ENCODE data around the gene APOA5. TPM values are rescaled to one million over a fixed set of nuclear protein-coding genes. Genes with fewer than 3 reads are reported as not detected.
"Not testable (repeated sequence)": the region's sequence is repeated elsewhere in the genome, so short reads cannot be mapped to it uniquely, and the experiment has no call there.

Gene APOA5
- total RNA-seq, 1 donor from 2014 or later: not detected

- not testable (repeated sequence) for FAIRE-seq; DNase-seq (ENCODE audit: low spot score in 2 of 2)
Measured at GRCh38 chr11:116801662-116802061, 10.0 kb upstream of the APOA5 start.

DNA sequence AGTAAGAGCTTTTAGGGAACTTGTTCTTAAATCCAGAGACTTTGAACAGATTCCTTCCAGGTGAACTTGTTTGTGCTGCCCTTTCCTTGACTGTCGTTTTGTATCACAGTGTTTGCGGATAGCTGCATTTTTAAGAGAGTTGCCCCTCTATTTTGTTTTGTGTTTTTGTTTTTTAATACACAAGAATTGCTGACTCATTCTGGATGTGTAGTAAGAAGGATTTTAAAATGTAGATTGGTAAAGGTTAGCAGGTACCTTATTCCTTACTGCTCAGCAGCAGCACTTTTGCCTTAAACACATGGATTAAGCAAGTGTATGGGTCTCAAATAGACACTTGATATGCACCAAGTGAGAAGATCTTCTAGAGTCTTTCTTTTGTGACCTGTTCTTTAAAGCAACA, 8.9 kb upstream of the APOA5 start:
- DNase-seq (ENCODE audit: low spot score in 2 of 2) (no peak), FAIRE-seq (no peak)

DNA sequence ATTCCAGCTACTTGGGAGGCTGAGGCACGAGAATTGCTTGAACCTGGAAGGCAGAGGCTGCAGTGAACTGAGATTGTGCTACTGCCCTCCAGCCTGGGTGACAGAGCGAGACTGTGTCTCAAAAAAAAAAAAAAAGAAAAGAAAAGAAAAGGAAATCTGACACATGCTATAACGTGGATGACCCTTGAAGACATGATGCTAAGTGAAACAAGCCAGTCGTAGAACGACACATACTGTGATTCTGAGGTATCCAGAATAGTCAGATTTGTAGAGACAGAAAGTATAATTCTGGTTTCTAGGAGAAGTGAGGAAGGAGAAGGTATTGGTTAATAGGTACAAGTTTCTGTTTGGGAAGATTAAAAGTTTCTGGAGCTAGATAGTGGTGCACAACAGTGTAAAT, 6.7 kb upstream of the APOA5 start:
- no peak for FAIRE-seq
- no peak for DNase-seq (ENCODE audit: low spot score in 2 of 2)

DNA sequence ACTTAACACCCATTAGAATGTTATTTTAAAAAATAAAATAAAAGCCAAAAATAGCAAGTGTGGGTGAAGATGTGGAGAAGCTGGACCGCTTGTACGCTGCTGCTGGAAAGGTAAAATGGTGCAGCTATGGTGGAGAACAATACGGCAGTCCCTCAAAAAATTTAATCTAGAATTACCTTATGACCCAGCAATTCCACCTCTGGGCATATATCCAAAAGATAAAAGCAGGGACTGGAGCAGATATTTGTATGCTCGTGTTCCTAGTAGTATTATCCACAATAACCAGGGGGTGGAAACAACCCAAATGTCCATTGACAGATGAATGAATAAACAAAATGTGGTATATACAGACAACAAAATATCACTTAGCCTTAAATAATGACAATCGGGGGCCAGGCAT, 6.1 kb upstream of the APOA5 start:
- FAIRE-seq (no peak), DNase-seq (ENCODE audit: low spot score in 2 of 2) (no peak)

- no peak for FAIRE-seq
- DNase-seq (ENCODE audit: low spot score in 2 of 2): no peak
Measured at GRCh38 chr11:116796548-116796947, 4.9 kb upstream of the APOA5 start.

GRCh38 chr11:116794851-116795250, 3.2 kb upstream of the APOA5 start:
- FAIRE-seq (no peak), DNase-seq (ENCODE audit: low spot score in 2 of 2) (no peak)

GRCh38 chr11:116793772-116794097, 2.1 kb upstream of the APOA5 start:
- DNase-seq (ENCODE audit: low spot score in 2 of 2) (no peak), FAIRE-seq (no peak)

DNA sequence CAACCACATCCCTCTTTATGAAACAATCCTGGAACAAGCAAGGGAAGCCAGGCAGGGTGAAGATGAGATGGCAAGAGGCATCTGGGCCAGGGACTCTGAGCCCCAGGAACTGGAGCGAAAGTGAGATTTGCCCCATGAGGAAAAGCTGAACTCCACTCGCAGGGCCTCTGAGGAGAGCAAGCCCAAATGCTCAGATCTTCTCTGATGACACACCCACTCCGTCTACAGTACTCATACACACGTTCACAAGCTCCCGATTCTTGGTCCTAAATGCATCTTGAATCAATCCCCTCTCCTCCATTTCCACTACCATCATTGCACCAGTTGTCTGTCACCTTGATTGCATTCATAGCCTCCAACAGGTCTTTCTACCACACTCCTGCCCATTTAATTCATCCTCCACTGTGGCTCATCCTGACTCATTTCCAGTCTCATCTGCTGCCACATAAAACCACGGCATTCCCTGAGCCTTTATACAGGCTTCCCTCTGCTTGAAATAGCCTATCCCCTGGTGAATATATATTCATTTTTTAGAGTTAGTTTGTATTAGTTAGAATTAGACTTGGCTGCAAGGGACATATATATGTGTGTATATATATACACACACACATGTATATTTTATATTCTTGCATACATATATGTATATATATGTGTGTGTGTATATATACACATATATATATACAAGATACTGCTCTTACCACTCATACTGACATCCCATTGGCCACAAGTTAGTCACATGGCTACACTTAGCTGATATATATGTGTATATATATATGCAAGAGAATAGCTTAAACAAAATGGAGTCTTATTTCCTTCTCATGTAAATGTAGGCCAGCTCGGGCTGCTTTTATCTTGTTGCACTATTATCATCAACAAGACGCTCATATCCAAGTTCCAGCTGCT, 1.4 kb upstream of the APOA5 start:
- FAIRE-seq (no peak), DNase-seq (ENCODE audit: low spot score in 2 of 2) (no peak)

DNA sequence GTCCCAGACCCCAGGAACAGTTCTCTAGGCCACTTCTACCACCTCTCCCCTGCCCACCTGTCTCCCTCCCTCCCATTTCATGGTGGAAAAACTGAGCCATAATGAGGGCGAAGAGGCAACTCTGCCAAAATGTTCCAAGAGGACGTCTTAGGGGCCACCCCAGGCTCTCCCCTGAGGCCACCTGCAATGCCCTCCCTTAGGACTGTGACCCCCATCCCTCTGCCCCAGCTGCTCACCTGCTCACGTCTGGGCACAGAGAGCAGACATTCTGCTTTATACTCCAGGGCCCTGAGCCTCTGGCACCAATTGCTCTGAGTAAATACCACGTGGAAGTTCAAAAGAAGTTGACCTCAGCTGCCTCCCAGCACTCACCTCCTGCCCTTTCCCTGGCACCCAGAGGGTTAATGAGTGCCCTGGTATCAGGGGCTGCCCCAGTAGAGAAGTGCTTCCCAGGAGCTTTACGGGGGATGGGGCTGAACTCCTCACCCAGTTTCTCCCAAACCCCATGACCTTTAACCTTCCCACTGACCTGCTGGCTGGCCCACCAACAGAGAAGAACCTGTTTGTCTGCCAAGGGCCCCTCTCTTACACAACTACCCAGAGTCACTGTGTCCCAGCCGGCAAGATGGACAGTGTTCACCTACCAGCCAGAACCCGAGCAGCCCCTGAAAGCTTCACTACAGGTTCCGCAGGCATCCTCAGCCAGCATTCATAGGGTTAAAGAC, 627 bp upstream of the APOA5 start:
- FAIRE-seq (no peak), DNase-seq (ENCODE audit: low spot score in 2 of 2) (no peak)

DNA sequence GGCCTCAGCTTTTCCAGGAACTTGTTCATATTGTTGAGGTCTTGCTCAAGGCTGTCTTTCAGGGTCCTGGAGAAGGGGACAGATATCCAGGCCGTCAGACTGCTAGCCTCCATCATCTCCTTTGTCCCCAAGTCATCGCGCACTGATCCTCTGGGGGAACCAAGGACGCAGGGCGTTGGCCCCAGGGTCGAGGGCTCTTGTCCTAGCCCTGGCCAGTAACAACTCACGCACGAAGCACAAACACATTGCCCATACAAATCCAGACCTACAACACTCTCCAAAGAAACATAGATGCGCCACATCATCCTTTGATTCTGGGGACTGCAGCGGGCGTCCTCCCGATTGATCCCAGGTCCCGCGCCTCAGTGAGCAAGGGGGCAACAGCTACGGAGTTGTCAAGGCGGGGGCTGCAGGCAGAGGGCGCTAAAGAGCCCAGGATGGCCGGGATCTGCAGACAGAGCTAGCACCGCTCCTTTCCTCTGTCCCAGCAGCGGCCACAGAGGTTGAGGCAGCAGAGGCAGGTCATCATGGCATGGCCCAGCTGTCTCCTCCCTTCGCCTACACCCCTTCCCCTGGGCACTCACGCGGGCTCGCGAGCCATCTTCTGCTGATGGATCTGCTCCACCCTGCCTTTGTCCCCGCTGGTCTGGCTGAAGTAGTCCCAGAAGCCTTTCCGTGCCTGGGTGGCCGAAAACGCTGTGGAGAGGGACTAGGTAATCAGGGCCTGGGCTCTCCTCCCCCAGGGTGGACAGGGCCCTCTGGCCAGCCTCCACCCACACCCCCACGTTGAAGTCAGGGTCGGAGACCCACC, 472 bp downstream of the APOA5 start:
- no peak for FAIRE-seq
- DNase-seq (ENCODE audit: low spot score in 2 of 2): peak; percentile 86 to 89

GRCh38 chr11:116790167-116791001, 1.3 kb downstream of the APOA5 start:
- FAIRE-seq (no peak), DNase-seq (ENCODE audit: low spot score in 2 of 2) (no peak)

DNA sequence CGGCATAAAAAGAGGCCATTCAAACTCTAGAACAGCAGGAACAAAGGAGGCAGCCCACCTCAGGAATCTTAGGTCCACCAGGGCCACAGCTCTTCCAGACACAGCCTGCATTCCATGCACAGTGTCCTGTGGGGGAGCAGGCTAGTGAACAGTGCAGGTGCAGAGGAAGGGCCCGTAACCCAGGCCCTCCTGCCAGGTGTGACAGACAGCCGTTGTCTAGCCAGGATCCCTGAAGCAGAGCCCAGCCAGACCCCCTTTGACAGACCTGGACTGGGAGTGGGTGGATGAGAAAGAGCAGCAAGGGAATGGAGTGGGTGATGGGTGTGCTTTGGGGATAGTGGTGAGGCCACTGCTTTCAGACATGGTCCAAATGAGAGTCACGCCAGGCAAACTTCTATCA, 2.7 kb downstream of the APOA5 start:
- no peak for FAIRE-seq
- DNase-seq (ENCODE audit: low spot score in 2 of 2): no peak

GRCh38 chr11:116788534-116788933, 3.1 kb downstream of the APOA5 start:
- FAIRE-seq (no peak), DNase-seq (ENCODE audit: low spot score in 2 of 2) (peak in 1 of 2 donors; percentile 40)

GRCh38 chr11:116787786-116788486, 3.7 kb downstream of the APOA5 start, which contains the start of gene ZPR1:
Gene ZPR1 (minus strand): TSS chr11:116788023. CDS start chr11:116787990, 33 bp downstream.
- FAIRE-seq: no peak
- peak; percentile 91 to 94 for DNase-seq (ENCODE audit: low spot score in 2 of 2)

DNA sequence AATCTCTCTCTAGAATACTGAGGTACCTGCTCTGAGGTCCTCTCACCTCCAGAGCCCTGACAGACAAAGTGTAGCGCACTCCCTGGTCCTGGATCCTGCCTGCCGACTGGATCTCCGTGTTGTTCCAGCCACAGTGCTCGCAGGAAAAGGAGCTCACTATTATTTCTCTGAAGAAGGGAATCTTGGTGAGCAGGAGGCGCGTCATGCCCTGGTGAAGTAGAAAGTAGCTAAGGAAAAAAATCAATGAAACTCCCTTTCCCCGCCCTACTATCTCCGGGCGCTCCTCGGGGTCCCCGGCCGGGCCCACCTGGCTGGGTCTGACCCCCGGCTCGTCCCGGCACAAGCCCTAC, 4.3 kb downstream of the APOA5 start:
- DNase-seq (ENCODE audit: low spot score in 2 of 2) (no peak), FAIRE-seq (no peak)

DNA sequence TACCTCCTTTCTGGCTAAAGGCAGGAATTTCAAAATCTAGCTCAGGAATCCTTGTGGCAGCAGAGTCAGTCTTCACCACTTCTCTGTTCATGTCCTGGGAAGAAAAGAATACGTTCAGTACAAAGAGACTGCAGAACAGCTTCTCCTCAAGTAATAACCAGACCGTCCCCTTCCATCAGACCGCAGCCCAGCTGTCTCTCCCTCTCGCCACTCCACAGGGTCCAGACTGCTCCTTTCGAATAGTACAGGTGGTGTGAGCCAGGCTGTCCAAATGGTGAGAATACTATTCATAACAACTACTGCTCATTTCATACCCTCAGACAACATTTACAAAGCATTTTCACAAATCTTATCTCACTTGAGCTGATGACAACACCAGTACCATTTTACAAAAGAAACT, 4.7 kb downstream of the APOA5 start:
- no peak for FAIRE-seq

DNA sequence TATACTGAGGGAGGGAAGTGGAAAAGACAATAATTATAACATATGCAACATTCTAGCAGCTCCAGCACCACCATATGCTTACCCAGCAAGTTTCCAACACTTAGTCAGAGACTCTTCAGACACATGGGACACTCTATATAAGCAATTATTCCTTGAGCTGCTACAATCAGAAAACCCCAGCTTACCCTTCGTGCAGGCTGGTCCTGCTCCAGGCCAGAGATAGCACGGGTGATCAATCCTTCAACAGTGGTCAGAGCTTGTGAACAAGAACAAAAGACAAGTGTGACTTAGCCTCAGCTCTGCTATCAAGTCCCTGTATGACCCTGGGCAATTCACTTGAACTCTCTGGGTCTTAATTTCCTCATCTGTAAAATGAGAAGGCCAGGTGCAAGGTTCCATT, 5.4 kb downstream of the APOA5 start:
- no peak for DNase-seq (ENCODE audit: low spot score in 2 of 2)
- FAIRE-seq: no peak

More for the DNA sequence above, 4.7 kb downstream of the APOA5 start:
- no peak for DNase-seq (ENCODE audit: low spot score in 2 of 2)

GRCh38 chr11:116782728-116783127, 9.0 kb downstream of the APOA5 start:
- DNase-seq (ENCODE audit: low spot score in 2 of 2): no peak
- no peak for FAIRE-seq

DNA sequence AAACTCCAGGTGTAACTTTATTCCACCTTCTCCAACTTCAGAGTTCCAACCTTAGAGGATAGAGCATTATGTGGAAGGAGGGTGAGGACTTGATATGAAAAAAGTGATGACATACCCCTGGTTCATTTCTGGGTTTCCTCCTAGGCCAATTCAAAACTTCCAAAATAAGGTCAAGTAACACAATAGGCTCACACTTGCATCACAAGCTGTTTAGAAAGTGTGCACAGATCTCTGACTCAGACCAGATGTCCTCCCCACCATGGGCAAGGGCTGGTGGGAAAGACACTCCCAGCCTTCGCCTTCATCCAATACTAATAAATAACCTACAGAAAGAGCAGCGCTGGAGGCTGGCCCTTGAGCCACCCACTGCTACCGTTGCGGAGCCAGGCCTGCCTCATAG, 13.1 kb downstream of the APOA5 start:
- DNase-seq (ENCODE audit: low spot score in 2 of 2) (no peak), FAIRE-seq (no peak)

GRCh38 chr11:116777056-116777455, 14.6 kb downstream of the APOA5 start:
- no peak for DNase-seq (ENCODE audit: low spot score in 2 of 2)
- FAIRE-seq: no peak

All from frontal cortex (tissue), 4 donors.